8988T (cell line): ENCODE measurements around the gene CDC27.
A peak's percentile ranks its signal among the peaks of the same experiment; 100 is the strongest.
"Not testable (repeated sequence)": the region's sequence is repeated elsewhere in the genome, so short reads cannot be mapped to it uniquely, and the experiment has no call there.

Experiments used
- DNase-seq: peaks from one replicate; pipeline ENCODE4 v3.0.0; 2011

CDC27 gene

DNA sequence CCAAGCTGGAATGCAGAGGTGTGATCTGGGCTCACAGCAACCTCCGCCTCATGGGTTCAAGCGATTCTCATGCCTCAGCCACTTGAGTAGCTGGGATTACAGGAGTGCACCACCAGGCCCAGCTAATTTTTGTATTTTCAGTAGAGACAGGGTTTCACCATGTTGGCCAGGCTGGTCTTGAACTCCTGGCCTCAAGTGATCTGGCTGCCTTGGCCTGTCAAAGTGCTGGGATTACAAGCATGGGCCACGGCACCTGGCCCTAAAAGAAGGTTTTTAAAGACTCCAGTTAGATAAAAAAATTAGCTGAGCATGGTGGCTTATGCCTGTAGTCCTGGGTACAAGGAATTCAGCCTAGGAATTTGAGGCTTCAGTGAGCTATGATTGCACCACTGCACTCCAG, 62.3 kb downstream of the CDC27 start:
- not testable (repeated sequence) for DNase-seq

DNA sequence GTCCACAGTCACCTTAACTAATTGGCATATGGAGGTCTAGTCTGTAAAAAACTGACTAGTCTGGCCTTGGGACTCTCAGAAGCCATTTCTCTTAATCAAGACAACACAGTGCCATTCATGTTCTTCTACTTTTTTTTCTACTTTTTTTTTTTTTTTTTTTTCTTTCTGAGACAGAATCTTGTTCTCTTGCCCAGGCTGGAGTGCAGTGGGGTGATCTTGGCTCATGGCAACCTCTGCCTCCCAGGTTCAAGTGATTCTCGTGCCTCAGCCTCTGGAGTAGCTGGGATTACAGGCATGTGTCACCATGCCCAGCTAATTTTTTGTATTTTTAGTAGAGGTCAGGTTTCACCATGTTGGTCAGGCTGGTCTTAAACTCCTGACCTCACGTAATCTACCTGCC, 65.8 kb downstream of the CDC27 start:
- DNase-seq = not testable (repeated sequence)

DNA sequence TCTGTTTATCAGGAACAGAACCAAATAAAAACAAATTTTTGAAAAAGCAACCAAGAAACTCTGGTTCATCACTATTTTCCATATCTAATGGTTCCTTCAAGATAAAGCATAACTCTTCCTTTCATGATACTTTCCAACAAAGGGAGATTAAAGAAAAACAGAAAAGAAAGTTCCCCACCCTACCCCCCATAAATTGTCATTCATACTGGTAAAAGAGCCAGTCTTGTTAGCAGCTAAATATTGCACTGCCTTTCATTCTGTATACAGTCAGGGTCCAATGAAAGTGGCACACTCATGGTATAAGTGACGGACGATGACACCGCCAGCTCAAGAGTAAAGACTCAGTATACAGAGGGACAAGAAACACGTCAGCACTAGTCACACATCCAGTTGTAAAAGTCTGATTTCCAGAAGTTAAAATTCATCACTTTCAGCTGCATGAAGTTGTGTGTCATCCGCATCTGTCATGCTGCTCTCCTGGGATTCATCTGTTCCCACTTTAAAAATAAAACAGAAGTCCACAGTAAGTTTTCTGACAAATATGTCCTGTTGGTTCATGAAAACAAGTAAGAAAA, 68.5 kb downstream of the CDC27 start:
- DNase-seq = no peak

DNA sequence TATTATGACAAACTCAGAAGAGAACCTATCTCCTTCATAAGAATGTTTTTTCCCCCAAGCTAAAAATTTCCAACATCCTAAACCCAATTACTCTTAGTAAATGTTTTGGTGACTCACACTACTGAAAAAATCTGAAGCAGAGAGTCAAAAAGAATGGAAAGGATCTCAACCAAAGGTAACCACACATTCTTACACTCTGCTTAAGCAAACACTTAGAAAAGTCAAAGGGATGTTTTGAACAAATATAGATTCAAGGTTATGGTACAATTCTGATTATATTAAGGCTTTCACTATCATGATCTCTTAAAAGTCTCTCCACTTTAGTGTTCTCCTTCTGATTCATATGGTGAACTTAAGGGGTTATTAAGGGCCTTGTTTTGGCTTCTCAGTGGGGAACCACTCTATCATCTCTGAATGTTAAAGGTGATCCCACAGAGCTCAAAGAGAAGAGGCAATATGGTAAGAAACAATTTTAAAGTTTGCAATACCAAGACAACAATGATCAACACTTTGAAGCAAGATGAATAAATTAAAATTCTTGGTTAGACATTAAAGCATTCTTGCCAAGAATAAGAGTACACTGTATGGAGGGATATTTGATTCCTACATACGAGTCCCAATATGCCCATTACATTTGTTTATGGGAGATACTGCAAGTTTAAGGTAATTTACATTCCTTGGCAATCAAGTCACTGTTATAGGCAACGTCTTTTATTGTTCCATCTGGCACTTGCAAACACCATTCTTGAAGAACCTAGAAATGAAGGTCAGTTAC, 69.2 kb downstream of the CDC27 start:
- no peak for DNase-seq

DNA sequence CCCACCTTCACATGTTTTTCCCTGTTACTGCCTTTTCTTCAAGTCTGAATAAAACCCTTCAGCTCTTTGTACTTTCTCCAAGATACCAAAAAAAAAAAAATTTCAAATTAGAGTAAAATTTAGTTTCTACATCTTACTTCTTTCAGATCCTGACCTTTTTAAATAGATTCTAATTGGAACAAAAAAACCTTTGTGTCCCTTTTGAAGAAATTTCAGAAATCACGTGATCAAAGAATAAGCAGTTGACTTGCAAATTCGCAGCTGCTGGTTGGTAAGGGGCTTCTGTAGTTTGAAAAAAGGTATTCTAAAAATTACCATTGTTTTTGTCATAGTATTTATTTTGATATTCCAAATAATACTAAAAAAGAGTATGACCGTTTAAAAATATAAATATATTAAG, 71.7 kb downstream of the CDC27 start:
- no peak for DNase-seq

DNA sequence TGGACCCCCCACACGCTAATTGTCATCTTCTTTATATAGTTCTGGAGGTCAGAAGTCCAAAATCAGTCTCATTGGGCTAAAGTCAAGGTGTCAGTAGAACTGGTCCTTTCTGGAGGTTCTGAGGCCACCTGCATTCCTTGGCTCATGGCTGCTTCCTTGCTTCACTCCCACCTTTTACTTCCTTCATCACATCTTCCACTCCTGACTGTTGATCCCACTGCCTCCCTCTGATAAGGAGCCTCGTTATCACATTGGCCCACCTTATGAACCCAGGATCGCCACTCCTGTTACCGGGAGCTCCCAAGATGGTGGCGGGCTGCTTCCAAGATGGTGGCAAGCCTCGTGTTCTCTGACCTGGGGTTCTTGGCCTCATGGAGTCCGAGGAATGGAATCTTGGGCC, 83.0 kb downstream of the CDC27 start:
- no peak for DNase-seq

DNA sequence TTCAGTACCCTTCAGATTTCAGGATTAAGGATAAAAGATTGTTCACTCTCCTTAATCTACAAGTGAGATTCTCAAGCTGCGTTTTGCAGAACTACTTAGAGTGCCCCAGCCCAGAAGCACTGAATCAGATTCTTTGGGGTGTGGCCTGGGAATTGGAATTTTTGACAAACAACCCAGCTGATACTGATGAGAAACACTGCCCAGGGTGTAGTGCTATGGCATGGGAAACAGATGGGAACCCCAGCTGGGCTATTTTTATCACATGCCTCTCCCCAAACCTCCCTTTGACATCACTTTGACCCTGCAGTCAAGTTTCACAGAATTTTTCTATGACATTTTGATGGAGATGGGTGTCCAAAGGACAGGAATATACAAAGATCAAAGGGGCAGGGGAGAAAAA, 83.8 kb downstream of the CDC27 start:
- not testable (repeated sequence) for DNase-seq

DNA sequence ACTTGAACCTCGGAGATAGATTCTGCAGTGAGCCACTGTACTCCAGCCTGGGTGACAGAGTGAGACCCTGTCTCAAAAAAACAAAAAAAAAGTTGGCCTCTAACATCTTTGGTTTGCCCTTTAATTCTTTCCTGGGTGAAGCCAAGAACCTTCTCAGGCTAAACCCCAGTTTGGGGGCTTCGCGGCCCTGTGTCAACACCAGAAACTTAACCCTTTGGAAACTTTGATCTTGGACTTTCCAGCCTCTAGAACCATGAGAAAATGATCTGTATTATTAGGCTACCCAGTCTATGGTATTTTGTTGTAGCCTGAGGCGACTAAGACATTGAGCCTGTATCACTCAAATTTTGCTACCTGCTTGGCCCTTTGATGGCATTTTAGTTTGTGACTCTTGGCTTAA, 86.2 kb downstream of the CDC27 start:
- DNase-seq = no peak

DNA sequence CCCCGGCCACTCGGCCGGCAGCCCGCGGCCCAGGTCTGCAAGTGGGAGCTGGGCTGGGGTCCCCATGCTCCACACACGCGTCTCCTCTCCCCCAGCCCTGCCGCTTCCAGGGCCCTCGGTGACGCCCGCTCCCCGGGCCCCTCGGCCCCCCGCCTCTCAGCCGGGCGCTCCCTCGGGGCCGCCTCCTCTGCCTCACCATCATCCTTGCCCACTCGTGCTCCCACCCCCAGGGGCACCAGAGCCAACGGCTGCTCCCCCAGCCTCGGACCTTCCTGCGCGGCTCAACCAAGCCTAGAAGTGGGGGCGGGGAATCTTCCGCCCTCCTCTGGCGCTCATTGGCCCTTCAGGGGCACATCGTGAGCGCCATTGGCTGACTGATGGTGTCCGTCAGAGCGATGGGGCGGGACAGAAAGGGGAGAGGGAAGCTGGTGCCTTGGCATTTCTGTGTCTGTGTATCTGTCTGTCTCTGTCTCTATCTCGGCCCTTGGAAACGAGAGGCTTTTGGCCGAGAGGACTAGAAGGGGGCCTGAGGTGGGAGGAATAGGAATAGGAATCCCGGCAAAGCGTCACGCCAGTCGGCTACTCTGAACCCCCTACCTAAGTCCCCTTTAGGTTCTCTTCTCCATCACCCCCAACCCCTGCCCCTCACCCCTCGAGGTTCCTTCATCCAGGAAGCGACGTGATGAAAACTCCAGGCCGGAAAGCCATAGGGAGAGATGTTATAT, 88.9 kb downstream of the CDC27 start:
- DNase-seq = peak; percentile 43

DNA sequence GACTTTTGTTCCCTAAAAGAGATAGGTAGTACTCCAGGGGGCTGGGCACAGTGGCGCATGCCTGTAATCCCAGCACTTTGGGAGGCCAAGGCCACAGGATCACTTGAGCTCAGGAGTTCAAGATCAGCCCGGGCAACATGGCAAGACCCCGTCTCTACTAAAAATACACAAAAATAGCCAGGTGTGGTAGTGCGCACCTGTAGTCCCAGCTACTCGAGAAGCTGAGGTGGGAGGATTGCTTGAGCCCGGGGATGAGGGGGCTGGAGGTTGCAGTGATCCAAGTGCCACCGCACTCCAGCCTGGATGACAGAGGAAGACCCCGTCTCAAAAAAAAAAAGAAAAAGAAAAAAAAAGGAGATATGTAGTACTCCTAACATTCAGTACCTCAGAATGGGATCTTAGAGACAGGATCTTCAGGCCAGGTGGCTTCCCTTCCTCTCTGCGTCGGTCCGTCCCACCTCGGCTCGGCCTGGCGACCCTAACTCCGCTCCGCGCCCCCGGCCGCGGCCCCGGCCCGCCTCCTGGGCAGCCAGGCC, 89.6 kb downstream of the CDC27 start:
- DNase-seq = no peak

DNA sequence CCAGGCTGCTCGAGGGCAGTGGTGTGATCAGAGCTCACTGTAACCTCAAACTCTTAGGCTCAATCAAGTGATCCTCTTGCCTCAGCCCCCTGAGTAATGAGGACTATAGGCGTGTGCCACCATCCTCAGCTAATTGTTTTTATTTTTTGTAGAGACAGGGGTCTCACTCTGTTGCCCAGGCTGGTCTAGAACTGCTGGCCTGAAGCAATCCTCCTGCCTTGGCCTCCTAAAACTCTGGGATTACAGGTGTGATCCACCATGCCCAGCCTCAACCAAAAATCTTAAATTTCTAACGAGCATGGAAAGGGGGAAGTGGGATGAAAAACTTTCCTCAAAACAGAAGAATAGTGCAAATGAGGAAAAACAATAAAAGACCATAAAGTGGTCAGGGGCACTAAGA, 92.8 kb downstream of the CDC27 start:
- DNase-seq = no peak

DNA sequence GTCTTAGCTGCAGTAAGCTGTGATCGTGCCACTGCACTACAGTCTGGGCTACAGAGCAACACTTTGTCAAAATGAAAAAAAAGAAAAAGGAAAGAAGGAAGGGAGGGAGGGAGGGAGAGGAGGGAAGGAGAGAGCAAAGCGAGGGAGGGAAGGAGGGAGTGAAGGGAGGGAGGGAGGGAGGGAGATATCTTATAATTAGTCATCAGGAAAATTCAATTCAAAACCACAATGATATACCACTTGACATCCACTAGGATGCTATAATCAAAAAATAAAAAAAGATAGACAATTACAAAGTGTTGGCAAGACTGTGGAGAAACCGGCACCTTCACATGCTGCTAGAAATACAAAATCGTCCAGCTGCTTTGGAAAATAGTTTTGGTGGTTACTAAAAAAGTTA, 93.8 kb downstream of the CDC27 start:
- DNase-seq = no peak

DNA sequence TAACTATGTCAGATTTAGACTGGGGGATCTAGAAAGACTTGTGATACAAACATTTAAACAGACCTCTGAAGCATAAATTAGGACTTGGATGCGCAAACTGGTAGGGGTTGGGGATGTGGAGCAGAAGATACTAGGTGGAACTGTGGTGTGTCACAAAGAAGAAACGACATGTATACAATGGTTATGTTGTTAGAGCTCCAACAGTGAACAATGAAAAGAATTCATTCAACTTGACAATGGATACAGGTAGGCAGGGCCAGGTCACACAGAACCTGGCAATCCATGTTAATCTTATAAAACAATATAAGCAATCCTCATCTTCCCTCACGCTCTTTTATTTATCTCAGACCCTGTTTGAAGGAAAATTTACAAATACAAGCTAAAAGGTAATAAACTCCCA, 102.0 kb downstream of the CDC27 start:
- DNase-seq = no peak

DNA sequence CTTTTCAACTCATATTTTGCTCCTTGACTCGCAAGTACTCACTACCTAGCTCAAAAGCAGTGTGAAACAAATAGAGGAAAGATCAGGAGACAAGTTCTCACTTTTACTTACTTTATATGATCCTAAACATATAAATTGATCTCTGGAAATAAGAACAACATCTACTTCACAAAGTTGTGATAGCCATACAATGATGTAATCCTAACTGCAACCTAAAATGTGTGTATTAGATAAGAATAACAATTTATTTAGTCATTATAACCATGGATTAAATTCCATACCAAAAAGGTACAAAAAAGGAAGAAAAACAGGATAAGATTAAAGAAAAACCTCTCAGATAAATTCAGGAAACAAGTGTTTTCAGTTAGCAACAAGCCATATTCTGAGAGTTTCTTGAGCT, 103.4 kb downstream of the CDC27 start:
- no peak for DNase-seq

DNA sequence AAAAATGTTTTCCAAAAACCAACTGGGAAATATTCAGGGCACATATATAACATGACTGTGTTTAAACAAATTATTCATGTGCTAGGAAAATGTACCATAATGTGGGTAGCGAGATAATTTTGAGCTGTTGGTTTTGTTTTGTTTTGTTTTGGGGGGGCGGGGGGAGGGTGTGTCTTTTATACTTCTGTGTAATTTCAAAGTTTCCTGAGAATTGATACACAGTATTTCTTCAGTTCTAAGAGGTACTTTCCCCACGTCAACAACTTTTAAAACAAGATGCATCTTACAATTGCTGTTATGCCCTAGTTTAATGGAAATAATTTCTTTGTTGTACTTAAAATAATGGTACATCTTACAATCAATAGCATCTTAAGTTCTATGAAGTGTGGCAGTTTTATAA, 110.3 kb downstream of the CDC27 start:
- no peak for DNase-seq

DNA sequence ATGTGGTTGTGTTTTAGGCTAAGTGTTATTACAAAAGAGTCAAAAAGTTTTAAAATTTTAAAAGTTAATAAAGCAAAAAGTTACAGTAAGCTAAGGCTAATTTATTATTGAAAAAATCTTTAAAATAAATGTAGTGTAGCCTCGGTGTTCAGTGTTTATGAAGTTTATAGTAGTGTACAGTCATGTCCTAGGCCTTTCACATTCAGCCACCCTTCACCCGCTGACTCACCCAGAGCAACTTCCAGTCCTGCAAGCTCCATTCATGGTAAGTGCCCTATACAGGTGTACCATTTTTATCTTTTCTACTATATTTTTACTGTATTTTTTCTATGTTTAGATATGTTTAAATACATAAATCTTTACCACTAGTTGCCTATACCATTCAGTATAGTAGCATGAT, 111.5 kb downstream of the CDC27 start:
- no peak for DNase-seq

DNA sequence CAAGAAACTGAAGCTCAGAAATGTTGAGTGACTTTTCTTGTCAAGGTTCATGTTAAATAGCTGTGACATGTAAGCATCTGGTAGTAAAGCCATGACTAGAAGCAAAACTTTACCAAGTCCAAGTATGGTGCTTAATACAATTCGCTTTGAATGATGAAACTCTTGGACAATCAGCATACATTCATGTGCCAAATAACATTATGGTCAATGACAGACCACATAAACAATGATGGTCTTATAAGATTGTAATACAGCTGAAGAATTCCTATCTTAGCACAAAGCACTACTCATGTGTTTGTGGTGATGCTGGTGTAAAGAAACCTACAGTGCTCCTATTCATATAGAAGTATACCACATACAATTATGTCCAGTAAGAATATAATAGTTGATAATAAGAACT, 112.9 kb downstream of the CDC27 start:
- DNase-seq = no peak

DNA sequence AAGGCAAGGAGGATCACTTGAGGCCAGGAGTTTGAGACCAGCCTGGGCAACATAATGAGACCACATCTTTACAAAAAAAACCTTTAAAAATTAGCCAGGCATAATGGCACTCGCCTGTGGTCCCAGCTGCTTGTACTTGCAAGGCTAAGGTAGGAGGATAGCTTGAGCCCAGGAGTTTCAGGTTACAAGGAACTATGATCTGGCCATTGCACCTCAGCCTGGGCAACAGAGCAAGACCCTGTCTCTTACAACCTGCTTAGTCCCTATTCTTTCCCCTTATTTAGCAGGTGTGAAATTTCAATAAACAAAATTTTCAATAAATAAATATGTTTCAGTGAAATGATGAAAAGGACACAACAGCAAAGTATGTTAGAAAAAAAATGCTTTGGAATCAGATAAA, 114.7 kb downstream of the CDC27 start:
- DNase-seq = not testable (repeated sequence)

DNA sequence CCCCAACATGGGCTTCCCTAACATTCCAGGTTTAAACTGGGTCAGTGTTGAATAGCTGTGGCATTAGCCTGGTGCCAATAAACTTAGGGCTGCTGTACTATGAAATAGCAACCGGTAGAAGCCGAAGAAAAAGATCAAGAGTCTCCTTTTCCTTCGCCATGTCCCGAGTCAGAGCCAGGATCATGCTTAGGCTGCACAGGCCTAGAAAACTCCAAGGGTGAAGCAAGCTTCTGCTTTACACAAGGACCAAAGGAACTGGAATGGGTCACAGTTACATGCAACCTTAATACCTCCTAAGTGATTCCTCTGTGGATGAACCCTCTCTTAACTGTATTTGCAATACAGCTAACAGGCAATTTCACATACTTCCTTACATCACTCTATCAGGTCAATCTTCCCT, 115.5 kb downstream of the CDC27 start:
- DNase-seq = not testable (repeated sequence)

DNA sequence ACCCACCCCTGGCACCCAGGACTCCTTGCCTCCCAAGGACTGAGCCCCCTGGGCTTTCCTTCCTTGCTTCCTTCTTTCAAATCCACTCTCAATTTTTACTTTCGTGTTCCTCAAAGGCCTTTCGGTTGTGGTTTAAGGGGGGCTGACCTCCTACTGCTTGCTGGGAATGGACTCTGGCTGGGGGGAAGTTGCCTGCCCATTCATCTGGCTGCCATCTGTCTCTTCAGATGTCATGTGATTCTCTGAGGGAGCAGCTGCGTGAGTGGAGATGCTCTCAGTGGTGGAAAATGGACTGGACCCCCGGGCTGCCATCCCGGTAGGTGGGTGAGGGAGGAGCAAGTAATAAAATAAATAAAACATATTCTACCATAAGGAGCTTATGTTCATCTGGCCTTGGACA, 116.2 kb downstream of the CDC27 start:
- DNase-seq = no peak

DNA sequence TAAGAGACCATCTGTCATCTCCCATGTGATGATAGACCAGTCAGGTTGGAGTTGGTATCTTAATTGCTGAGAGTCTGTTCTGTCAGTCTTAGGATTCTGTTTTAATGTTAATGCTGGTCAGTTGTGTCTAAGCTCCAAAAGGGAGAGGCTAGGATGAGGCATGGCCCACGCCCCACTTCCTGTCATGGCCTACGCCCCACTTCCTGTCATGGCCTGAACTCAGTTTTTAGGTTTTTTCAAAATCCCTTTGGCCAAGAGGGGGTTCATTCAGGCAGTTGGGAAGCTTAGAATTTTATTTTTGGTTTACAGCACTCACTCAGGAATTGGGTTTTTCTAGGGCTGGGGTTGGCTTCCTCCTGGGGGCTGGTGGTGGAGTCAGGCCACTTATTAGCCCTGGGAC, 117.9 kb downstream of the CDC27 start:
- DNase-seq = not testable (repeated sequence)

DNA sequence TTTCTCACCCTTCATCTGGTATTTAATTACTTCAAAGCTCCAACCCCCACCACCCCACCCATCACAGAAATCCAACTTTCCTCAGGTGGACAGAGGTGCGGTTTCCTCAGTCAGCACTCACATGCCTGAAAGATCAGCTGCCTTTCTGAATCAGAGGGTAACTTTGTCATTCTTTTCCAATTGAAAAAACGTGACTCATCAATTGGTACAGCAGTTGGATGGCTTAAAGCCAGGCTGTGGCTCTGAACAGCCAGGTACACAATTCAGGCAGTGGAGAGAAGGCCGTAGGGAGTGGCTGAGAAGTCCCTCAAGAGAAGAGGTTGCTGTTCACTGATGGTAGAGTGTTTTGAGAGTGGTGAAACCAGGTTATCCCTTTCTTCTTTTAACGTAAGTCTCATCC, 118.8 kb downstream of the CDC27 start:
- not testable (repeated sequence) for DNase-seq
